Measurements from ENCODE around the gene TAF1L.
A peak's percentile ranks its signal among the peaks of the same experiment; 100 is the strongest.

Gene TAF1L

DNA sequence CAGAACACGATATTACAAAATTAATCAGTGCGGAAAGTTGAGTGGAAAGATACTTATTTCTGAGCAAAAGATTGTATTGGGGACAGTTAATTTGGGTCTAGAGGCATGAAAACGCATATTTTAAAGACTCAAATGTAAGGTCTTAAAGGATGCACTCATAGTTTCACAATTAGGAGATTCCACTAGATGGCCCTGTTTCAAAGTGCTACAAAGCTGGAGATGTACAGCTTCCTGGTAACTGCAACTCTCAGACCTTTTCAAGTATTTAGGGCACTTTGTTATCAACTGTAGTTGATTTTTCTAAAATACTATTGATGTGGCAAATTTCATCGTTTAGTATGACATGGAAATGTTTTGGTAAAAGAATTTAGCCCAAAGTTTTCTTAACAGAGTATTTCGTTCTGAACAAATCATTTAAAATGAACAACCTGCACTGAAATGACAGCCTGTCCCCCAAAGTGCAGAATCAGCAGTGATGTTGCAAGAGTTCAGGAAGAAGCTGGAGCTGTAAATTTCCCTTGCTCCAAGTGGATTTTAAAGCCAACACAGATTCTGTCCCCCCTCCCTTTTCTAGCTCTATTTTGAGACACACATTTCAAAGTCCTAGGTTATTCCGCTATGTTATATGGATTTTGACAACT is 46.3 kb downstream of the TAF1L start:
- peak; percentile 42 for DNase-seq (ENCODE audit: low read depth)

DNA sequence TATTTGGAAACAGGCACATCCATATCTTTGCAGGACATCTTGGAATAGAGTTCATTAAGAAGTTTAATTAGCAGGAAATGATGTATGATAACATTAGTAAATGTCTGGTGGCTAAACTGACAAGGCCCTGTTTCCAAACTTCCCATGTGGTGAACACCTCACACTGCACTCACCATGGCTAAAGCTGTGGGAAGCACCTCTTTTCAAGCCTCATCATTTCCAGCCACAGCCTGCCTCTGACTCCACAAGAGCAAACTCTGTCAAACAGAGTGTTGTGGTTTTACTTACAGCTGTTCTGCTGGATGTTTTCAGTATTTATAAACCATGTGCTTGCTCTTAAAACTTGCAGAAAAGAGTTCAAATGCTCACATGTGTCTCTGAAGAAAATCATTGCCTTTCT is 47.6 kb downstream of the TAF1L start:
- DNase-seq (ENCODE audit: low read depth), result peak; percentile 6

DNA sequence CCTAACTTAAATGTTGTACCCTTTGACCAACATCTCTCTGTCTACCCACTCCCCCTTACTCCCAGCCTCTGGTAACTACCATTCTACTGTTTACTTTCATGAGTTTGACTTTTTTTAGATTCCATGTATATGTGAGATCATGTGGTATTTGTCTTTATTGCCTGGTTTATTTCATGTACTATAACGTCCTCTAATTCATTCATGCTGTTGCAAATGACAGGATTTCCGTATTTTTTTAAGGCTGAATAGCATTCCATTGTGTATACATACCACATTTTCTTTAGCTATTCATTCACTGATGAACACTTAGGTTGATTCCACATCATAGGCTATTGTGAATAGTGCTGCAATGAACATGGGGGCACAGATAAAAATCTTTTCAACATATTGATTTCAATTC is 50.7 kb downstream of the TAF1L start:
- no peak for DNase-seq (ENCODE audit: low read depth)

DNA sequence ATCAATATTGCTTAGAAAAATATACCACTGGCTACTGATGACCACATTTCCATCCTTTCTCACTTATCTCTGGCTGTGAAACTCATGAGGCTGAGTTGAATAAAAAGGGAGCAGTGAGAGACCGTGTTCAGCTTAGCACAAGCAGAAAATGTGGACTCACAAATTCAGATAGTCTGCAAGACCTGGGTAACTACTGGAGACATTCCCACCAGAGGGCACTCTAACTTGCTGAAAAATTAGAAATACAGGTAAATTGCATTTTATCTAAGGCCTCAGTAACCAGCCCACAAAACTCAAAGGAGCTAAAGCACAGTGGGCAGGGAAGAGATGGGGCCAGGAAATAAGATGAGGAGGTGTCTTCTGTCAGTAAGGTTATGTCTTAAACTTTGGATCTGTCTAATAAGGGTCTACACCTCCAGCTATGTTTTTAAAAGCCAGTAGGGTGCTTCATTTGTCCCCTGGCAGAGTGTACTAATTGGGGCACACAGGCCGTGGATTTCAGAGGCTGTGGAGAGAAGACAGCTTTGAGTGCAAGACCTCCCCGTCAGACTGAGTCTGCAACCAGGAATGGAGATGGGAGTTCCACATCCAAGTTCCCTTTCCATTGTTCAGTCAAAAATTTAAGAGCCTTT is 53.8 kb downstream of the TAF1L start:
- peak; percentile 27 for DNase-seq (ENCODE audit: low read depth)

DNA sequence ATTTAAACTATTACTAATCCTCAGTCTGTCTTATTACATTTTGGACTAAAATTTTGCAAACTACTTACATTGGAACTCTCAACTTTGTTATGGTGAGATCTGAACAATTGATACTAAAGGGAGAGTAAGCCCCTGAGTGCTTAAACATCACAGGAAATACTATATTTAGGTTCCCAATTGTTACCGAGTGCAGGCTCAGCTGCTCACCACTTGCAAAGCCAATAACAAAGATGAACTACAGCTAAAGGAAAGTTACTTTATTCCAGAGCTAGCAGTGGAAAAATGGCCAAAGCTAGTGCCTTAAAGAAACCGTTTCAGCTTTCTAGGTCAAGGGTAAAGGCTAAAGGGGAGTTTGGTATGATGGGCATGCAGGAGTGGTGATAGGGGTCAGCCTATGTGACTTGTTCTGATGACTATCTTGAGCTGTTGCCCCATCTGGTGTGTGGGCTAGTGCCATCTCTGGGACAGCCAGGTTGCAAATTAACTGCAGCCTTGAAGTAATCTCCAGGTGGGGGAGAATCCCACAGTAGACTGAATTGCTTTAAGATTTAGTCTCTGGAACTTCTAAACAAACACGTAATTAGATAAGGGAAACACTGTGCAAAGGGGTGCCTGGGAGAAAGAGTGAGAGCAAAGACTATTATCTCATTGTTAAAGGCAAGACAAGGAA is 54.7 kb downstream of the TAF1L start:
- no peak for DNase-seq (ENCODE audit: low read depth)

DNA sequence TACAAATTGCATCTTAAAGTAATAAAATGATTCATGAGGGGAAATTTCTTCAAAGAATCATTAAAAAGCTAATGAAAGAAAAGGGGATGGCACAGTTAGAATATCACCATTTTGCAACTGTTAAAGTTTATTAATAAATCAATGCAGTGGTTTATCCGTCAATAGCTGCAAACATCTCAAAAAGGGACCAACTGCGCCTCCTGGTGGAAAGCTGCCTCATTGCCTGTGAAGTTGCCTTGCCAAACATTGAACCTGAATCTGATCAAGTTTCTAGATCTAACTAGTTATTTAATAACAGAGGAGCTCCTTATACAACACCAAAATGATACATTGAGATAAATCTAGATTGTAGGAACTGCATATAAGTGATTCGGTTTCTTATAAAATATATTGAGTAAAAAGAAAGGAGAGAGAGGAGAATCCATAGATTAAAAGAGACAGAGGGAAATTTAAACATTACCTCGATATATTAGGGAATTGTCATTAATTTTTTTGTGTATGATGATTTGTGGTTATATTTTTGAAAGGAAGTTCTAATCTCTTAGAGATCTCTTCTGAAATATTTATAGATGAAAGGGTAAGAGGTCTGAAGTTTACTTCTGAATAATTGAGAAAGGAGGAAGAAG is 55.6 kb downstream of the TAF1L start:
- DNase-seq (ENCODE audit: low read depth), result peak; percentile 28

All from stromal cell of bone marrow (primary cell).